HL-60 (cell line): ENCODE results near the gene STARD3NL.

Experiments
- DNase-seq, 2 experiments: peaks; one replicate each; pipeline ENCODE4 v3.0.0-alpha.2; 2010 to 2020; ENCODE audit warnings: low read depth in 1 of 2, low spot score in 1 of 2
- H3K27ac ChIP-seq: fragments of 250-450 bp; sonication (Bioruptor Pico); replicated peaks from 2 replicates; pipeline ENCODE4 v1.5.1; 2020; ENCODE audit warnings: mild to moderate bottlenecking, moderate library complexity
- H3K27me3 ChIP-seq: fragments of 250-450 bp; sonication (Bioruptor Pico); 2 replicates; pipeline ENCODE4 v1.5.1; 2021; ENCODE audit warnings: mild to moderate bottlenecking, moderate library complexity; ENCODE audit not compliant: insufficient read depth, poor library complexity, severe bottlenecking
- H3K4me3 ChIP-seq: replicated peaks from 2 replicates; pipeline ENCODE4 v1.5.1; 2011; ENCODE audit warnings: mild to moderate bottlenecking, control low read depth, low read length; ENCODE audit not compliant: insufficient read depth
- GABPA ChIP-seq: IDR thresholded peaks from 2 replicates; pipeline ENCODE4 v1.6.1; 2012; ENCODE audit warnings: low read depth
- POLR2AphosphoS5 ChIP-seq: IDR thresholded peaks from 2 replicates; pipeline ENCODE4 v1.6.1; 2012; ENCODE audit warnings: low read depth
- REST ChIP-seq: IDR thresholded peaks from 2 replicates; pipeline ENCODE4 v1.6.1; 2012; ENCODE audit warnings: low read depth; ENCODE audit not compliant: insufficient replicate concordance
- SPI1 ChIP-seq: IDR thresholded peaks from 2 replicates; pipeline ENCODE4 v1.6.1; 2012; ENCODE audit warnings: low read depth, mild to moderate bottlenecking, borderline replicate concordance
- TF ChIP-seq, protein P1 (sequence below): IDR thresholded peaks from one replicate; pipeline ENCODE4 v1.5.1; 2011; ENCODE audit warnings: low read length, control low read depth, inconsistent platforms; ENCODE audit not compliant: insufficient read depth

Gene STARD3NL

GRCh38 chr7:38191791-38192190 lies 13.7 kb downstream of the STARD3NL start:
- H3K27ac ChIP-seq, result no peak overlapping the region
- no peak overlapping the region for H3K4me3 ChIP-seq
- TF ChIP-seq GABPA, result no peak
- TF ChIP-seq POLR2AphosphoS5, result no peak
- TF ChIP-seq, protein P1, sequence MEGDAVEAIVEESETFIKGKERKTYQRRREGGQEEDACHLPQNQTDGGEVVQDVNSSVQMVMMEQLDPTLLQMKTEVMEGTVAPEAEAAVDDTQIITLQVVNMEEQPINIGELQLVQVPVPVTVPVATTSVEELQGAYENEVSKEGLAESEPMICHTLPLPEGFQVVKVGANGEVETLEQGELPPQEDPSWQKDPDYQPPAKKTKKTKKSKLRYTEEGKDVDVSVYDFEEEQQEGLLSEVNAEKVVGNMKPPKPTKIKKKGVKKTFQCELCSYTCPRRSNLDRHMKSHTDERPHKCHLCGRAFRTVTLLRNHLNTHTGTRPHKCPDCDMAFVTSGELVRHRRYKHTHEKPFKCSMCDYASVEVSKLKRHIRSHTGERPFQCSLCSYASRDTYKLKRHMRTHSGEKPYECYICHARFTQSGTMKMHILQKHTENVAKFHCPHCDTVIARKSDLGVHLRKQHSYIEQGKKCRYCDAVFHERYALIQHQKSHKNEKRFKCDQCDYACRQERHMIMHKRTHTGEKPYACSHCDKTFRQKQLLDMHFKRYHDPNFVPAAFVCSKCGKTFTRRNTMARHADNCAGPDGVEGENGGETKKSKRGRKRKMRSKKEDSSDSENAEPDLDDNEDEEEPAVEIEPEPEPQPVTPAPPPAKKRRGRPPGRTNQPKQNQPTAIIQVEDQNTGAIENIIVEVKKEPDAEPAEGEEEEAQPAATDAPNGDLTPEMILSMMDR, result no peak
- no peak for TF ChIP-seq REST
- TF ChIP-seq SPI1, result no peak
- H3K27me3 ChIP-seq, result no peaks in the 10 kb centered on the region
- DNase-seq, result no peak

GRCh38 chr7:38192327-38192726 lies 14.3 kb downstream of the STARD3NL start:
- no peak for DNase-seq
- Histone ChIP-seq H3K4me3 (no peak overlapping the region), H3K27ac (no peak overlapping the region), H3K27me3 (no peaks in the 10 kb centered on the region)
- TF ChIP-seq, protein P1, result no peak
- TF ChIP-seq GABPA, result no peak
- no peak for TF ChIP-seq REST
- TF ChIP-seq POLR2AphosphoS5, result no peak

GRCh38 chr7:38195804-38196595 lies 18.0 kb downstream of the STARD3NL start:
- DNase-seq, result no peak
- H3K4me3 ChIP-seq, result no peak overlapping the region
- TF ChIP-seq GABPA (no peak), POLR2AphosphoS5 (no peak), SPI1 (no peak), REST (no peak)
- TF ChIP-seq, protein P1, result no peak
- H3K27ac ChIP-seq, result no peak overlapping the region
- no peaks in the 10 kb centered on the region for H3K27me3 ChIP-seq
